ENCODE results near the gene LINC00305. TPM values are rescaled to one million over a fixed set of nuclear protein-coding genes. Genes with fewer than 3 reads are reported as not detected.
A peak's percentile ranks its signal among the peaks of the same experiment; 100 is the strongest.

LINC00305 gene
- total and polyA plus RNA-seq, 10 of the 15 experiments (the other 5 are each of a cell fraction or from before 2014, with no cell fraction given) = 0.11 to 19.4 (median 0.26) TPM; not detected in 7

DNA sequence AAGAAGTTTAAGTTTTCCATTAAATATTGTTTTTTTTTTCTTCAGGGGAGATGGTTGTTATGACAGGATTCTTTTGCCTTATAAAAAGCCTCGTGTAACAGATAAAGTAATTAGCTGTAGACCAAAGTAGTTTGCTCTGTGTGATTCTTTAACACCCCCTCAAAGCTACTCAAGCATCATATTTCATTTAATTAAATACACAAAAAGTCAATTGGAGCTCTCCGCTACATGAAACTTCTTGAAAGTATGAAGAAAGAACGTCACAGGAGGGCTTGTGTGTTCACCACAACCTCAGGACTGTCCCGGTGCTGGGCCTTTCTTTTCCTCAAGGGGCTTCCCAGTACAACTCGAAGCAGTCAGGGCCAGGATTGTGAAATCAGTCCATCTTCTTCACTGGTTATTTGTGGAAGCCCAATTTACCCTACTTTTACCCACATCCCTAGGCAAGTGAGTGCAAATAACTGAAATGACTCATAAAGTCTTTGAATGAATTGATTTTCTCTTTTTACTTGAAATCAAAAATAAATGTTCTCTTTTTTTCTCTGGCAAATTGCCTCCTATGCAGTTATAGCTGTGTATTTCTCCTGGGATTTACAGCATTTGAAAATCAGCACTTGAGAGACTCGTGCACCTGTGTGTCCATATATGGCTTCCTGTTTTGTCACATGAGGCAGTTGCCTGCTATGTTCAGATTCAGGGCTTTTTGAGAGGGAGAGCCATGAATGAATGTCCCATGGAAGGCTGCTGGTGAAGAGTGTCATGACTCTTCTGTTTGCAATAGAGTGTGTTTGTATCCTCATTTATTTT, 48.6 kb downstream of the LINC00305 start (continued):
- TF ChIP-seq EZH2 (IDR thresholded peaks at IDR 0.05; ENCODE audit: borderline replicate concordance, control insufficient read depth, low read depth, low read length) (no peak), CHD1 (IDR thresholded peaks at IDR 0.05; ENCODE audit: low read depth, low read length) (no peak), GATAD2B (conservative IDR thresholded peaks at IDR 0.05; ENCODE audit: low read depth) (peak; percentile 50; the same call in 1 of the 2 replicates), MEF2A (IDR thresholded peaks at IDR 0.05; ENCODE audit: insufficient read depth, low read depth, low read length) (0 out of 2 replicates have a peak, but pooled peaks have one; percentile 21), JUNB (IDR thresholded peaks at IDR 0.05) (peak; percentile 62), IKZF2 (IDR thresholded peaks at IDR 0.05) (peak; percentile 85 to 92), STAT1 (conservative IDR thresholded peaks at IDR 0.05) (no peak), ZNF217 (IDR thresholded peaks at IDR 0.05) (peak; percentile 74; the same call in 1 of the 2 replicates), SREBF2 (IDR thresholded peaks at IDR 0.05; ENCODE audit: low read length) (no peak), POLR2AphosphoS2 (IDR thresholded peaks at IDR 0.05; ENCODE audit: low read depth, low read length) (no peak), RAD51 (IDR thresholded peaks at IDR 0.05) (peak; percentile 76), EP300 (IDR thresholded peaks at IDR 0.05; ENCODE audit: borderline replicate concordance in 1 of 2, control insufficient read depth in 1 of 2, low read depth in 2 of 2, low read length in 2 of 2) (0 out of 4 replicates have a peak, but pooled peaks of 1 of the 2 experiments have one; percentile 8), DPF2 (IDR thresholded peaks at IDR 0.05) (peak; percentile 85), BHLHE40 (IDR thresholded peaks at IDR 0.05; ENCODE audit: borderline replicate concordance in 1 of 2, low read depth in 2 of 2, low read length in 1 of 2) (peak; percentile 53 to 73), NR2C2 (IDR thresholded peaks at IDR 0.05; ENCODE audit: borderline replicate concordance, control insufficient read depth, insufficient read length, low read depth) (no peak), SUPT20H (IDR thresholded peaks at IDR 0.05; ENCODE audit: borderline replicate concordance, control insufficient read depth, low read depth, low read length) (no peak), MEF2B (IDR thresholded peaks at IDR 0.05; ENCODE audit: partially characterized antibody, poor library complexity, severe bottlenecking) (peak; percentile 80), PAX8 (IDR thresholded peaks at IDR 0.05) (no peak), RUNX3 (IDR thresholded peaks at IDR 0.05; ENCODE audit: low read length) (peak; percentile 53), NFYA (IDR thresholded peaks at IDR 0.05; ENCODE audit: borderline replicate concordance, low read depth, low read length) (no peak), MTA2 (IDR thresholded peaks at IDR 0.05; ENCODE audit: low read depth) (peak; percentile 92), SRF (IDR thresholded peaks at IDR 0.05; ENCODE audit: low read depth in 2 of 2, low read length in 2 of 2) (peak; percentile 28 to 61; a peak in 1 of 4 replicates), NR2F1 (conservative IDR thresholded peaks at IDR 0.05) (peak; percentile 51), IKZF1 (conservative IDR thresholded peaks at IDR 0.05) (peak; percentile 88)
- TF ChIP-seq, protein P1, sequence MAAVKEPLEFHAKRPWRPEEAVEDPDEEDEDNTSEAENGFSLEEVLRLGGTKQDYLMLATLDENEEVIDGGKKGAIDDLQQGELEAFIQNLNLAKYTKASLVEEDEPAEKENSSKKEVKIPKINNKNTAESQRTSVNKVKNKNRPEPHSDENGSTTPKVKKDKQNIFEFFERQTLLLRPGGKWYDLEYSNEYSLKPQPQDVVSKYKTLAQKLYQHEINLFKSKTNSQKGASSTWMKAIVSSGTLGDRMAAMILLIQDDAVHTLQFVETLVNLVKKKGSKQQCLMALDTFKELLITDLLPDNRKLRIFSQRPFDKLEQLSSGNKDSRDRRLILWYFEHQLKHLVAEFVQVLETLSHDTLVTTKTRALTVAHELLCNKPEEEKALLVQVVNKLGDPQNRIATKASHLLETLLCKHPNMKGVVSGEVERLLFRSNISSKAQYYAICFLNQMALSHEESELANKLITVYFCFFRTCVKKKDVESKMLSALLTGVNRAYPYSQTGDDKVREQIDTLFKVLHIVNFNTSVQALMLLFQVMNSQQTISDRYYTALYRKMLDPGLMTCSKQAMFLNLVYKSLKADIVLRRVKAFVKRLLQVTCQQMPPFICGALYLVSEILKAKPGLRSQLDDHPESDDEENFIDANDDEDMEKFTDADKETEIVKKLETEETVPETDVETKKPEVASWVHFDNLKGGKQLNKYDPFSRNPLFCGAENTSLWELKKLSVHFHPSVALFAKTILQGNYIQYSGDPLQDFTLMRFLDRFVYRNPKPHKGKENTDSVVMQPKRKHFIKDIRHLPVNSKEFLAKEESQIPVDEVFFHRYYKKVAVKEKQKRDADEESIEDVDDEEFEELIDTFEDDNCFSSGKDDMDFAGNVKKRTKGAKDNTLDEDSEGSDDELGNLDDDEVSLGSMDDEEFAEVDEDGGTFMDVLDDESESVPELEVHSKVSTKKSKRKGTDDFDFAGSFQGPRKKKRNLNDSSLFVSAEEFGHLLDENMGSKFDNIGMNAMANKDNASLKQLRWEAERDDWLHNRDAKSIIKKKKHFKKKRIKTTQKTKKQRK (IDR thresholded peaks at IDR 0.05; ENCODE audit: low read depth, low read length) = no peak

Measured in GM12878 (cell line).